Muscle layer of duodenum (tissue), 2 donors: ENCODE data around the gene UBE2M.
A peak's percentile ranks its signal among the peaks of the same experiment; 100 is the strongest.

ENCODE experiments used
- H3K27ac ChIP-seq: one replicate; pipeline ENCODE4 v1.7.0; 2013; ENCODE audit warnings: mild to moderate bottlenecking, low read length
- H3K27me3 ChIP-seq: one replicate; pipeline ENCODE4 v1.7.0; 2013; ENCODE audit warnings: low read depth, mild to moderate bottlenecking, control low read depth, low read length
- H3K36me3 ChIP-seq, 2 donors: one replicate each; pipeline ENCODE4 v1.7.0; 2013; ENCODE audit warnings: low read length in 2 of 2, control low read depth in 1 of 2, mild to moderate bottlenecking in 1 of 2; ENCODE audit not compliant: insufficient read depth in 2 of 2, control insufficient read depth in 1 of 2
- H3K4me1 ChIP-seq, 2 donors: one replicate each; pipeline ENCODE4 v1.7.0; 2013; ENCODE audit warnings: low read length in 2 of 2, mild to moderate bottlenecking in 2 of 2, control low read depth in 1 of 2, moderate library complexity in 1 of 2; ENCODE audit not compliant: insufficient read depth in 2 of 2, control insufficient read depth in 1 of 2
- H3K4me3 ChIP-seq, 2 donors: one replicate each; pipeline ENCODE4 v1.7.0; 2013; ENCODE audit warnings: low read length in 2 of 2, low read depth in 1 of 2, mild to moderate bottlenecking in 1 of 2
- H3K9me3 ChIP-seq, 2 donors: one replicate each; pipeline ENCODE4 v1.7.0; 2013; ENCODE audit warnings: low read length in 2 of 2, control low read depth in 1 of 2, mild to moderate bottlenecking in 1 of 2; ENCODE audit not compliant: control insufficient read depth in 1 of 2
- donor health status: healthy.

Gene UBE2M

DNA sequence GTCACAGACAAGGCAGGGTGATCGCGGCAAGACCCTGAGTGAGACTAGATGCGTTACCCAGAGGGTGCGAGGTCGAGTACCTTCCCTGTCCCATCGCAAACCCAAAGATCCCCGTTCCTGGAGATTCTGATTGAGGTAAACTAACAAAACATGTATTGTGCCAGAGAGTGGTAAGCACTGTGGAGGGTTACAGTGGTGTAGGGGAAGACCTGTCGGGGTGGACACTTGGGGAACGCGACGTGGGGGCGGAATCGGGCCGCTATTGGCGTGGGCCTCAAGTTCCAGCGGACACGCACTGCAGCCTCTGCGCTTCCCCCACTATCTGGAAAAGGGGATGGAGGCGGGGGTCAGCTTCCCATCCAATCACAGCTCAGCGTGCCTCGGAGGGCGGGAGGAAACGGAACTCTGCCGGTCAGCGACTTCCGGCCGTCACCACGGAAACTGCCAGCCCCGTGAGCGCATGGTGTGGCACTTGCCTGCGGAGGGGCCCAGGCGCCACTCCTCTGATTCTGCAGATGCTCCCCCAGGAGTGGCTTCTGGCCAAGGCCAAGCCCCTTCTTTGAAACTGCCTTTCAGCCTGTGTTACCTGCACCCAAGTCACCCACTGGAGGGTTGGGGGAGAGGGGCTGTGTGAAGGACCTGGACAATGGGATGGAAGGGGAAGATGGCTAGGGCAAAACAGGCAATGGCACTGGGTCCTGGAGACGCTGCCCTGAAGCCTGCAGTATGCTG is 1.0 kb upstream of the UBE2M start:
- Histone ChIP-seq H3K27ac (peak overlapping the region; percentile 99), H3K9me3 (no peaks in the 10 kb centered on the region), H3K4me1 (peaks cover 18 to 65% of the 10 kb centered on the region in 2 donors), H3K27me3 (no peaks in the 10 kb centered on the region), H3K36me3 (peaks cover 9 to 20% of the 10 kb centered on the region in 2 donors), H3K4me3 (peak overlapping the region; percentile 77 to 92)

- Histone ChIP-seq H3K4me1 (peaks cover 22 to 72% of the 10 kb centered on the region in 2 donors), H3K4me3 (peak overlapping the region; percentile 77 to 92), H3K9me3 (no peaks in the 10 kb centered on the region), H3K27me3 (no peaks in the 10 kb centered on the region), H3K36me3 (peaks cover 9 to 20% of the 10 kb centered on the region in 2 donors), H3K27ac (peak overlapping the region; percentile 99)
Observed at GRCh38 chr19:58558623-58559274, 338 bp upstream of the UBE2M start.

GRCh38 chr19:58557221-58558065 is 968 bp downstream of the UBE2M start:
- Histone ChIP-seq H3K4me3 (peak overlapping the region; percentile 81 to 90), H3K27ac (peak overlapping the region; percentile 88), H3K4me1 (peaks cover 16 to 64% of the 10 kb centered on the region in 2 donors), H3K27me3 (no peaks in the 10 kb centered on the region), H3K36me3 (peaks cover 14 to 26% of the 10 kb centered on the region in 2 donors), H3K9me3 (no peaks in the 10 kb centered on the region)

DNA sequence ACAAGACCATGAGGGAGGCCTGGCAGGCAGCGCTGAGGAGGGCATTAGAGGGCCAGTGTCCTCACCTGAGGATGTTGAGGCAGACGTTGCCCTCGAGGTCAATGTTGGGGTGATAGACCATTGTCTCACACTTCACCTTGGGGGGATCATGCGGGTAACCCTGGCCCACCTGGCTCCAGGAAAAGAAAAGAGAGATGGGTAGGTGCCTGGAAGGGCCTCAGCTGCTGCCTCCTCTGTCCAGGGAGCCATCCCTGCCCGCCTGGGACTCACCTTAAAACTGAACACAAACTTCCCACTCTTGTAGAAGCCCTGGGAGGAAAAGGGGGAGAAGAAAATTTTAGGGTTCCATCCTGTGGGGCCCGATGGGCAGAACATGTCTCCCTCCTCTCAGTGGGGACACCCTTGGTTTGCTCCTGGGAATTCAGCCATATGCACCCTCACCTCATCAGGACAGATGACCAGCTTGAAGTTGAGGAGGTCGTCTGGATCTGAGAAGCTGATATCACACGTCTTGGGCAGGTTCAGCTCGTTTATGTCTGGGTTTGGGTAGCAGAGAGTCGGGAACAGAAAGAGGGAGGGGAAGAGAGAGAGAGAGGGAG is 1.7 kb downstream of the UBE2M start:
- H3K9me3 ChIP-seq: no peaks in the 10 kb centered on the region
- peaks cover 14 to 57% of the 10 kb centered on the region in 2 donors for H3K4me1 ChIP-seq
- H3K4me3 ChIP-seq: peak overlapping the region; percentile 81 to 90
- no peaks in the 10 kb centered on the region for H3K27me3 ChIP-seq
- peak overlapping the region; percentile 88 for H3K27ac ChIP-seq
- H3K36me3 ChIP-seq: peaks cover 21 to 33% of the 10 kb centered on the region in 2 donors

- peaks cover 12 to 53% of the 10 kb centered on the region in 2 donors for H3K4me1 ChIP-seq
- H3K9me3 ChIP-seq: no peaks in the 10 kb centered on the region
- H3K27ac ChIP-seq: no peak overlapping the region
- no peaks in the 10 kb centered on the region for H3K27me3 ChIP-seq
- peak overlapping the region in 1 of 2 donors; percentile 91 for H3K4me3 ChIP-seq
- H3K36me3 ChIP-seq: peaks cover 26 to 40% of the 10 kb centered on the region in 2 donors
Observed at GRCh38 chr19:58555920-58556621, 2.3 kb downstream of the UBE2M start.

- Histone ChIP-seq H3K27me3 (no peaks in the 10 kb centered on the region), H3K4me1 (peaks cover 12 to 51% of the 10 kb centered on the region in 2 donors), H3K9me3 (no peaks in the 10 kb centered on the region), H3K27ac (peak overlapping the region; percentile 94), H3K36me3 (peaks cover 32 to 46% of the 10 kb centered on the region in 2 donors), H3K4me3 (peak overlapping the region; percentile 84 to 91)
Observed at GRCh38 chr19:58555369-58555885, 3.0 kb downstream of the UBE2M start.

DNA sequence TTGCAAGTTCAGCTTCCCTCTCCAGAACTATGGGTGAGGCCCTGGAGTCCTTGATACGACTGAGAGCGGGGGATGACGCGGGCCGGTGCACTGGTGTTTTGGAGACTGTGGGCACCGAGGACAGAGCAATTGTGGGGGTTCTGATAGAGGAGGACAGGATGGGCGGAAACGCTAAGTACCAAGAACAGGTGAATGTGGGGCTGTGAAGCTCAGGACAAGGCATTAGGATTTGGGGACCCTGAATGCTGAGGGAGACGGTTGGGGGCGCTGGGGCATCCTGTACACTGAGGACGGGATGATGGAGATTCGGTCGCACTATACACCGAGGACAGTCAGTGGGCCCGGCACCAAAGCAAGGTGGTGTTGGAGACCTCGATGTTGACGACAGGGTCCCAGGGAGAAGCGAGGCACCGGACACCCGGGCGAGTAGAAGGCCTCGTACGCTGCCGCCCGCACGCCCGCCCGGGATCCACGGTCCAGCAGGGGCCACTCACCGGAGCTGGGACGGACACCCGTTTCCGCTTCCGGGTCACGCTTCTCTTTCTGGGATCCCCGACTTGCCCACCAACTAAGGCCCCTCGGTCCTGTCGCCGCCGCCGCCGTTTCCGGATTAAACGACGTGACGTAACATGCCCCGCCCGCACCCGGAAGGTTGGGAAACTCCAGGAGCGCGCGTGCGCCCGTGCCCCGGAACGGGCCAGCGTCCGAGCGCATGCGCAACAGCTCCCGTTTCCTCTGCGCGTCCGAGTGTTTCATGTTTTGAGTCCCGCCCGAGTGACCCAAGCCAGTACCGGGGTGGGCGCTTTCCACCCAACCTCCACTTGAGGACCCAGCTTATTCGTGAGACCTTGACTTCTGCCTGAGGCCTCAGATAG is 3.7 kb downstream of the UBE2M start, which contains the start of gene CHMP2A:
CHMP2A (minus strand) TSS at position 612 of the 875 bp plus-strand sequence. CDS start 893 bp downstream, outside the sequence.
- Histone ChIP-seq H3K4me3 (peak within 1 kb of the TSS; percentile 84 to 91), H3K27me3 (no peaks in the 10 kb centered on the region), H3K36me3 (peaks cover 39 to 53% of the 10 kb centered on the region in 2 donors), H3K4me1 (peaks cover 9 to 44% of the 10 kb centered on the region in 2 donors), H3K27ac (peak within 1 kb of the TSS; percentile 94), H3K9me3 (no peaks in the 10 kb centered on the region)

GRCh38 chr19:58553799-58554493 is 4.5 kb downstream of the UBE2M start:
- H3K36me3 ChIP-seq: peaks cover 47 to 57% of the 10 kb centered on the region in 2 donors
- H3K9me3 ChIP-seq: no peaks in the 10 kb centered on the region
- no peaks in the 10 kb centered on the region for H3K27me3 ChIP-seq
- peak overlapping the region; percentile 84 to 91 for H3K4me3 ChIP-seq
- H3K27ac ChIP-seq: peak overlapping the region; percentile 94
- H3K4me1 ChIP-seq: peaks cover 7 to 38% of the 10 kb centered on the region in 2 donors

DNA sequence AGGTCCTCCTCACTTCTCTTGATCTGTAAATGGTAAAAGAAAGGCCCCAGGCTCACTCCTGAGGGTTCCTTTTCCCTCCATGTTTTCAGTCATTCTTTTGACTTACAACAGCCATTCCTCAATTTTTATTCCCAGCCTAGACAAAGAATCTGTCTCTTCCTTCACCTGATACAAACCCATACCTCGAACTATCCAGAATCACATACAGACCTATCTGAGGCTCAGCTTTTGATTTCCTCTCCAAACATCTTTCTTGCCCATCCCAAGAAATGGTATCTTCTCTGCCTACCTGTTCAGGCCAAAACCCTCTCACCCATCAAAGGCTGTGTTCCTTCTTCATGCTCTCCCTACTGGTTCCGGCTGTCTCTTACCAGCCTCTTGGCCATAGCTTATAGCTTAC is 5.8 kb downstream of the UBE2M start:
- Histone ChIP-seq H3K4me1 (peaks cover 7 to 37% of the 10 kb centered on the region in 2 donors), H3K9me3 (no peaks in the 10 kb centered on the region), H3K27me3 (no peaks in the 10 kb centered on the region), H3K36me3 (peaks cover 60 to 66% of the 10 kb centered on the region in 2 donors), H3K27ac (no peak overlapping the region), H3K4me3 (no peak overlapping the region)
